Glutamatergic neuron (in vitro differentiated cells): ENCODE data around the gene LIN7C. TPM values are rescaled to one million over a fixed set of nuclear protein-coding genes. Genes with fewer than 3 reads are reported as not detected.

ENCODE experiments used
- DNase-seq: peaks from one replicate; pipeline ENCODE4 v3.0.0; 2022
- H3K27ac Mint-ChIP-seq: one replicate; pipeline ENCODE4 v1.8.0; 2020; ENCODE audit warnings: mild to moderate bottlenecking, mixed read lengths, inconsistent platforms; ENCODE audit not compliant: unreplicated experiment
- H3K27me3 Mint-ChIP-seq: one replicate; pipeline ENCODE4 v1.8.0; 2020; ENCODE audit warnings: mild to moderate bottlenecking, moderate library complexity, mixed read lengths, inconsistent platforms; ENCODE audit not compliant: unreplicated experiment
- H3K36me3 Mint-ChIP-seq: one replicate; pipeline ENCODE4 v1.8.0; 2020; ENCODE audit warnings: mild to moderate bottlenecking, mixed read lengths, inconsistent platforms; ENCODE audit not compliant: unreplicated experiment
- H3K4me1 Mint-ChIP-seq: one replicate; pipeline ENCODE4 v1.8.0; 2020; ENCODE audit warnings: mild to moderate bottlenecking, low read depth, mixed read lengths, inconsistent platforms; ENCODE audit not compliant: unreplicated experiment
- H3K4me3 Mint-ChIP-seq: one replicate; pipeline ENCODE4 v1.8.0; 2020; ENCODE audit warnings: mild to moderate bottlenecking, mixed read lengths, inconsistent platforms; ENCODE audit not compliant: unreplicated experiment
- H3K9me3 Mint-ChIP-seq: one replicate; pipeline ENCODE4 v1.8.0; 2020; ENCODE audit warnings: mild to moderate bottlenecking, moderate library complexity, mixed read lengths, inconsistent platforms; ENCODE audit not compliant: unreplicated experiment
- total RNA-seq: library from RNA; stranded (reverse); fragmentation: NEBNext Ultra II Directional; extraction: Animal tissue kit (Norgen Biotek cat#: 25700); gene quantifications from one replicate; pipeline ENCODE4 v1.2.1, GENCODE V29; 2021; ENCODE audit not compliant: unreplicated experiment
- TF ChIP-seq, protein P1 (sequence below): fragments of 200-600 bp; sonication (generic); IDR thresholded peaks from one replicate; pipeline ENCODE4 v1.5.0; 2021; ENCODE audit not compliant: partially characterized antibody, unreplicated experiment

Gene LIN7C
- total RNA-seq, 1 donor from 2014 or later = 44.7 TPM

DNA sequence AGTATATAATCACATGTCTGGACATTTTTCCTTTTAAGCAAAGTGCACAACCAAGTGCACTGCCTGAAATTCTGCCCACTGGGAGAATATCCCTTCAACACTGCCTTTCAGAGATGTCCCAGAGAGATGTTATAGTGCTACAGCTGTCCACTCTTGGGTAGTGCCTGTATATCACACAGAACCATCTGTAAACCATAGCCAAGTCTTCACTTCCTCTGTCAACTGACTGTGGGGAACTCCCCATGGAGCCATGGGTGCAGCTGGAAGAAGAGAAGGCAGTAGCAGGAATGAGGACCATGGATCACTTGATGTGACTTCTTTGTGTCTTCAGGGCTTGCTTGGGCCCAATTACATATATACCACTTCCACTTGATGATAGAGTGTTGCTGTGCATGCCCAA lies 44.6 kb upstream of the LIN7C start:
- H3K4me1 Mint-ChIP-seq = no peaks in the 10 kb centered on the region
- no peak for DNase-seq
- TF ChIP-seq, protein P1, sequence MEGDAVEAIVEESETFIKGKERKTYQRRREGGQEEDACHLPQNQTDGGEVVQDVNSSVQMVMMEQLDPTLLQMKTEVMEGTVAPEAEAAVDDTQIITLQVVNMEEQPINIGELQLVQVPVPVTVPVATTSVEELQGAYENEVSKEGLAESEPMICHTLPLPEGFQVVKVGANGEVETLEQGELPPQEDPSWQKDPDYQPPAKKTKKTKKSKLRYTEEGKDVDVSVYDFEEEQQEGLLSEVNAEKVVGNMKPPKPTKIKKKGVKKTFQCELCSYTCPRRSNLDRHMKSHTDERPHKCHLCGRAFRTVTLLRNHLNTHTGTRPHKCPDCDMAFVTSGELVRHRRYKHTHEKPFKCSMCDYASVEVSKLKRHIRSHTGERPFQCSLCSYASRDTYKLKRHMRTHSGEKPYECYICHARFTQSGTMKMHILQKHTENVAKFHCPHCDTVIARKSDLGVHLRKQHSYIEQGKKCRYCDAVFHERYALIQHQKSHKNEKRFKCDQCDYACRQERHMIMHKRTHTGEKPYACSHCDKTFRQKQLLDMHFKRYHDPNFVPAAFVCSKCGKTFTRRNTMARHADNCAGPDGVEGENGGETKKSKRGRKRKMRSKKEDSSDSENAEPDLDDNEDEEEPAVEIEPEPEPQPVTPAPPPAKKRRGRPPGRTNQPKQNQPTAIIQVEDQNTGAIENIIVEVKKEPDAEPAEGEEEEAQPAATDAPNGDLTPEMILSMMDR = no peak
- H3K9me3 Mint-ChIP-seq = no peaks in the 10 kb centered on the region
- H3K27me3 Mint-ChIP-seq = no peaks in the 10 kb centered on the region
- H3K4me3 Mint-ChIP-seq = no peak overlapping the region
- no peak overlapping the region for H3K27ac Mint-ChIP-seq
- no peaks in the 10 kb centered on the region for H3K36me3 Mint-ChIP-seq

- no peak overlapping the region for H3K27ac Mint-ChIP-seq
- no peaks in the 10 kb centered on the region for H3K4me1 Mint-ChIP-seq
- H3K27me3 Mint-ChIP-seq = no peaks in the 10 kb centered on the region
- no peaks in the 10 kb centered on the region for H3K9me3 Mint-ChIP-seq
- no peaks in the 10 kb centered on the region for H3K36me3 Mint-ChIP-seq
- H3K4me3 Mint-ChIP-seq = no peak overlapping the region
- DNase-seq = no peak
- TF ChIP-seq, protein P1 = no peak
Measured at GRCh38 chr11:27545946-27546345, 39.4 kb upstream of the LIN7C start.

DNA sequence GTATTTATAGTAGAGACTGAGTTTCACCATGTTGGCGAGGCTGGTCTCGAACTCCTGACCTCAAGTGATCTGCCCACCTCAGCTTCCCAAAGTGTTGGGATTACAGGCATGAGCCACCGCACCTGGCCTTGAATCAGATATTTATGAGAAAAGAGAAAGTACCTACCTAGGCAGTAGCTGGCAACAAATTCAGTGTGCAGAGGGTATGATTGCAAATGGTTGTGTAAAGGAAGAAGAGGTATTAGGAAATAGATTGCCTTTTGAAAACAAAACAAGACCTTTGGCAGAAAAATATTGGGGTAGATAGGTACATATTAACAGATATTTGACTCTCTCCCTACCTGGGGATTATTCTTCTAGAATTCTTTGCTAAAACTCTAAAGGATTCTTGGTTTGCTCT lies 38.5 kb upstream of the LIN7C start:
- H3K4me1 Mint-ChIP-seq = no peaks in the 10 kb centered on the region
- TF ChIP-seq, protein P1 = no peak
- H3K36me3 Mint-ChIP-seq = no peaks in the 10 kb centered on the region
- H3K9me3 Mint-ChIP-seq = no peaks in the 10 kb centered on the region
- no peak for DNase-seq
- H3K4me3 Mint-ChIP-seq = no peak overlapping the region
- H3K27me3 Mint-ChIP-seq = no peaks in the 10 kb centered on the region
- H3K27ac Mint-ChIP-seq = no peak overlapping the region

DNA sequence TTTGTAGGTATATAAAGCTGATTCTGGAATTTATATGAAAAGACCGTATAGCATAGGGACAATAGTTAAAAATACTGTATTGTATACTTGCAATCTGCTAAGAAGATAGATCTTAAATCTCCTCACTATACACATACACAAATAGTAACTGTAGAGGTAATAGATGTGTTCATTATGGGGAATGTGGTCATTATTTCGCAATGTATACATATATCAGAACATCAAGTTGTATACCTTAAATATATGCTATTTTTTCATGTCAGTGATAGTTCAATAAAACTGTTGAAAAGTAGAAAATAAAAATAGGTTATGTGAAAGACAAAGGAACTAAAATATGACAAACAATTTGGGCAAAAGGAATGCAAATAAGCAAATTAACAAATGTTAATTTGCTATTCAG lies 35.2 kb upstream of the LIN7C start:
- H3K27ac Mint-ChIP-seq = no peak overlapping the region
- no peak for DNase-seq
- TF ChIP-seq, protein P1 = no peak
- no peaks in the 10 kb centered on the region for H3K36me3 Mint-ChIP-seq
- H3K4me1 Mint-ChIP-seq = no peaks in the 10 kb centered on the region
- H3K9me3 Mint-ChIP-seq = no peaks in the 10 kb centered on the region
- H3K27me3 Mint-ChIP-seq = no peaks in the 10 kb centered on the region
- no peak overlapping the region for H3K4me3 Mint-ChIP-seq

DNA sequence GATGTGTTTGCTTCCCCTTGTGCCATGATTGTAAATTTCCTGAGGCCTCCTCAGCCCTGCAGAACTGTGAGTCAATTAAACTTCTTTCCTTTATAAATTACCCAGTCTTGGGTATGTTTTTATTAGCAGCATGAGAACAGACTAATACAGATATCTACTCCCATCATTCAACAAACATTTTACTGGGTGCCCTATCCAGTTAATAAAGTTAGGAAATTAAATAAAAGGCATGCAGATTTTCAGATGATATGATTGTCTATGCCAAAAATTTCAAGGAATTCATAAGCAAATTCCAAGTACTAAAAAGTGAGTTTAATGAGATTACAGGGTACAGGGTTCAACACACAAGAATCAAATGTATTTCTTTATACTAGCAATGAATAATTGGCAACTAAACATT lies 33.5 kb upstream of the LIN7C start:
- TF ChIP-seq, protein P1 = no peak
- no peak for DNase-seq
- H3K27ac Mint-ChIP-seq = no peak overlapping the region
- no peak overlapping the region for H3K4me3 Mint-ChIP-seq
- no peaks in the 10 kb centered on the region for H3K27me3 Mint-ChIP-seq
- no peaks in the 10 kb centered on the region for H3K36me3 Mint-ChIP-seq
- no peaks in the 10 kb centered on the region for H3K4me1 Mint-ChIP-seq
- no peaks in the 10 kb centered on the region for H3K9me3 Mint-ChIP-seq
